Skeletal muscle satellite cell (primary cell): ENCODE data around the gene STK10.
A peak's percentile ranks its signal among the peaks of the same experiment; 100 is the strongest.

Experiments used
- H3K27me3 ChIP-seq: 2 replicates; pipeline ENCODE4 v1.7.0; 2013; ENCODE audit warnings: low read length; ENCODE audit not compliant: control insufficient read depth, insufficient read depth
- H3K36me3 ChIP-seq: 2 replicates; pipeline ENCODE4 v1.7.0; 2013; ENCODE audit warnings: mild to moderate bottlenecking, control low read depth, low read length; ENCODE audit not compliant: insufficient read depth
- H3K4me1 ChIP-seq: 2 replicates; pipeline ENCODE4 v1.7.0; 2013; ENCODE audit warnings: low read length; ENCODE audit not compliant: control insufficient read depth, insufficient read depth
- H3K4me2 ChIP-seq: 2 replicates; pipeline ENCODE4 v1.7.0; 2013; ENCODE audit warnings: mild to moderate bottlenecking, low read length
- H3K4me3 ChIP-seq: 2 replicates; pipeline ENCODE4 v1.7.0; 2013; ENCODE audit warnings: low read length
- H3K9ac ChIP-seq: 2 replicates; pipeline ENCODE4 v1.7.0; 2013; ENCODE audit warnings: mild to moderate bottlenecking, low read depth, low read length, moderate library complexity
- H3K9me3 ChIP-seq: replicated peaks from 2 replicates; pipeline ENCODE4 v1.7.0; 2013; ENCODE audit warnings: mild to moderate bottlenecking, control low read depth, low read length

STK10 gene

DNA sequence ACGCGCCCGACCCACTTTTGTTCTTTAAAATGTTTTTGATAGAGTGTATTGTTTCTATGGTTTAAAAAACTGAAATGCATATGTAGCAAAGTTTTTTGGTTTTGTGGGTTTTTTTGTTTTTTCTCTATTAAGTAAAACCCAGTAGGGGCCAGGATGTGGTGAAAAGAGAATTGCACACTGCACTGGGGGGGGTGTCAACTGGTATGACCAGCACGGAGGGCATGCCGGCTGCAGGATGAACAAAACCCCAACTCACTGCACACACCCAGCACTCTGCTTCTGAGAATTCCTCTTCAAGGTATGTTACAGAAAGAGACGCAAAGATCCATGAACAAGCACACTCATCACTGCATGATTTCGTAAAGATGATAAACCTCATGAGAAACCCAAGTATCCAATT is 75.0 kb downstream of the STK10 start:
- peaks cover 15% of the 10 kb centered on the region for H3K36me3 ChIP-seq
- H3K4me3 ChIP-seq: no peak overlapping the region
- no peaks in the 10 kb centered on the region for H3K9me3 ChIP-seq
- H3K9ac ChIP-seq: no peak overlapping the region
- H3K27me3 ChIP-seq: no peaks in the 10 kb centered on the region
- no peak overlapping the region for H3K4me2 ChIP-seq
- H3K4me1 ChIP-seq: peaks cover 18% of the 10 kb centered on the region

DNA sequence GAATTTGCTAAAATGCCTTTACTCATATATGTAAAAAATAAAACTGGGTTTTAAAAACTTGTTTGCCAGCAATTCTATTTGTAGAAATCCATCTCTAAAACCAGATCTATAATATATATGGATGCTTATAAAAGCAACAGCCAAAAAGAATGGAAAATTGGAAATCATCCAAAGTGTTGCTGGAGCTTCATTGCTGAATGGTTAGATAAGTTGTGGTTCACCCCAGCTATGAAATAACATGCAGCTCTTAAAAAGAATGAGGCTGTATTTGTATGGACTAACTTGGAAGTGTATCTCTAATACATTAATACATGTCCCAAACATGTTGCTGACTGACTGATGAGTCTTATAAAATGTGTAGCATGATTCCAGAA is 76.2 kb downstream of the STK10 start:
- Histone ChIP-seq H3K4me2 (peak overlapping the region; percentile 75), H3K9me3 (no peaks in the 10 kb centered on the region), H3K27me3 (no peaks in the 10 kb centered on the region), H3K4me3 (no peak overlapping the region), H3K9ac (no peak overlapping the region), H3K36me3 (peaks cover 15% of the 10 kb centered on the region), H3K4me1 (peaks cover 29% of the 10 kb centered on the region)

DNA sequence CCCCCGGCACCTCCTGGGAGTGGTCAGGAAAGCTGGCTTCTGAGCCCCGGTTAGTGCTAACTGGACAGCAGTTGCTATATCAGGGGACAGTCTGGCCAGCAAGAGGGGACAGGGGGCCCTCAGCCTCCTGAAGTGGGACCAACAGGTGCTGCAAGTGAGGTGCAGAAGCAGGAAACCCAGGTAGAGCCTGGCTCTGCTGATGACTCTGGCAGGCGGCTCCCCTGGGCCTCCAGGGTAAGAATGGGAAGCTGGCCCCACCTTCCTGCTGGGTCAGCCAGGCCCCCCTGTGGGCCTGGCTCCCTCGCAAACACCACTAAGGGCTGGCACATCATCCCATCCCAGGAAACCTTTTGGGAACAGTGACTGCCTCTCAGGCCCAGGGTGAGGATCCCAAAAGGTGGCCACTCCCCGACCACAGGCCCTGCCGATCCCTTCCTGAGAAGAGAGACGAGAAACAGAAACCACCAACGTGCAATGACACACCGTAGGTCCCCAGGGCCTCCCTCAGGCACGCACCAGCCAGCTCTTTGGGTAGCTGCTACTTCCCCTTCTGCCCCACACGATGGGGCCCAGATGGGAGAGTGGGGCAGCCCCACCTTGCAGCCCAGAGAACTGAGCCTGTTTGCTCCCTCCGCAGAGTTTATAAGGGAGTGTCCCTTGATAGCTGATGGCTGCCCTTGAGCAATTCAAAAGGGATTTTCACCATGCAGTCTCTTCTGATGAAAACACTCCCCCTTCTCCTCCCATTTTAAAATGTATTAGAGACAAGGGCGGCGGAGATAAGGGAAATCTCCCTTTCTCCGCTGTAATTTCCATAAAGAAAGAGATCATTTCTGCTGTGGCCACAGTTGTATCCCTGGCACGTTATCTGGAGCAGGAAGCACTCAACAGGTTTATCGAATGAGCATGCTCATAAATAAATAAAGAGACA is 76.8 kb downstream of the STK10 start:
- Histone ChIP-seq H3K4me2 (peak overlapping the region; percentile 75), H3K4me1 (peaks cover 34% of the 10 kb centered on the region), H3K9ac (peak overlapping the region; percentile 1), H3K4me3 (peak overlapping the region; percentile 27), H3K36me3 (peaks cover 12% of the 10 kb centered on the region), H3K9me3 (no peaks in the 10 kb centered on the region), H3K27me3 (no peaks in the 10 kb centered on the region)

DNA sequence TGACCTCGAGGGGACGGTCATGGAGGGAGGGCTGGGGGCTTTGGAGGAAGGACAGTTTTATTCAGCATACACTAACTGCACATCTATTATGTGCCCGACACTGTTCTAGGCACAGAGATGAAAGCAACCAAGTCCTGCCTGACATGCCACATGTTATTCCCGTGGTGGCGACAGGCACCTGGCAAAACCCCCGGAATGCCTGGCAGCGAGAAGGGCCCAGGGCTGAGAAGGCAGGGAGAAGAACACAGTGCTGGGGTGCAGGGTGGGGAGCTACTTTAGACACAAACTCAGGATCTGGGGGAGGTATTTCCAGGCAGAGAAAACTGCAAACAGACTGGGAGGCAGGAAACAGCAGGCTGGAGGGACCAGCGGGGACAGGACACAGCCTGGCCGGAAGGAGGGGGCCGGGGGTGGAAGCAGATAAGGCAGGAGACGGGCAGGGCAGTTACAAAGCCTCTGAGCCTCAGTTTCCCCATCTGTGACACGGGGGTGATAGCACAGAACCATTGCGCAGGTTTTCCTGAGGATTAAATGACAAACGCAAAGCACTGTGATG is 77.7 kb downstream of the STK10 start:
- no peak overlapping the region for H3K9ac ChIP-seq
- no peak overlapping the region for H3K4me2 ChIP-seq
- H3K4me3 ChIP-seq: no peak overlapping the region
- no peaks in the 10 kb centered on the region for H3K27me3 ChIP-seq
- H3K4me1 ChIP-seq: peaks cover 34% of the 10 kb centered on the region
- H3K9me3 ChIP-seq: no peaks in the 10 kb centered on the region
- peaks cover 8% of the 10 kb centered on the region for H3K36me3 ChIP-seq

DNA sequence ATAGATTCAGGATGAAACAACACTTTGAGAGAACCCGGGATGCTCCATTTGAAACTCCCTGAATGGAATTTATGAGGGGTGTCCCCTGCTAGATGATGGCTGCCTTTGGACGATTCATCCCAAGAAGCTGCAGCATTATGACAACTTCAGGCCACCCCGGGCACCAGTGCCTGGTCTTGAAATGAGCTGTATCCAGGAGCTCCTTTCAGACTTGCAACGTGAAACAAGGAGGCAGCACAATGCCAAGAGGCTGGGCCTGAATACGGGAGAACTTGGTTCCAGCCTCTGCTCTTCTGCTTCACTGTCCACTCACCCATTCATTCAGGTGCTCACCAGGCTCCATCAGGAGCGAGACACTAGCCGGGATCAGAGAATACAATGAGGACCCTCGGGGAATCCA is 78.3 kb downstream of the STK10 start:
- no peak overlapping the region for H3K4me2 ChIP-seq
- H3K9me3 ChIP-seq: no peaks in the 10 kb centered on the region
- no peak overlapping the region for H3K4me3 ChIP-seq
- no peaks in the 10 kb centered on the region for H3K27me3 ChIP-seq
- H3K4me1 ChIP-seq: peaks cover 34% of the 10 kb centered on the region
- H3K9ac ChIP-seq: no peak overlapping the region
- peaks cover 3% of the 10 kb centered on the region for H3K36me3 ChIP-seq

DNA sequence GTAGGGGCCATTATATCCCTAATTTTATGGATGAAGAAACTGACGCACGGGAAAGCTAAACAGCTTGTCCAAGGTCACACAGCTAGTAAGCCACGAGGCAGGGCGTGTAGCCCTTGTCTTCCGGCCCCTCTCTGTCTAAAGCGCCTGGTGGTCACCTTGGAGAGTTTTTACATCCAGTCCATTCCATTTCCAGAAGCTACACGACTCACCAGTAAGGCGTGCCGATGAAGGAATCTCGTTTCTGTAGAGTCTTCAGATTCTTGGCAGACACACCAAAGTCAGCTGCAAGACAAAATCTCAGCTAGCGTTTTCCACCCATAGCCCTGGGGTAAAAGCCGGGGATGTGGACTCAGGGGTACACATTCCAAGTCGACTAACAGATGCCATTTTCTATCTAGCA is 80.5 kb downstream of the STK10 start:
- Histone ChIP-seq H3K9me3 (no peaks in the 10 kb centered on the region), H3K9ac (peak overlapping the region; percentile 46), H3K27me3 (no peaks in the 10 kb centered on the region), H3K4me2 (peak overlapping the region; percentile 70), H3K36me3 (peaks cover 4% of the 10 kb centered on the region), H3K4me1 (peaks cover 51% of the 10 kb centered on the region), H3K4me3 (peak overlapping the region; percentile 37)

DNA sequence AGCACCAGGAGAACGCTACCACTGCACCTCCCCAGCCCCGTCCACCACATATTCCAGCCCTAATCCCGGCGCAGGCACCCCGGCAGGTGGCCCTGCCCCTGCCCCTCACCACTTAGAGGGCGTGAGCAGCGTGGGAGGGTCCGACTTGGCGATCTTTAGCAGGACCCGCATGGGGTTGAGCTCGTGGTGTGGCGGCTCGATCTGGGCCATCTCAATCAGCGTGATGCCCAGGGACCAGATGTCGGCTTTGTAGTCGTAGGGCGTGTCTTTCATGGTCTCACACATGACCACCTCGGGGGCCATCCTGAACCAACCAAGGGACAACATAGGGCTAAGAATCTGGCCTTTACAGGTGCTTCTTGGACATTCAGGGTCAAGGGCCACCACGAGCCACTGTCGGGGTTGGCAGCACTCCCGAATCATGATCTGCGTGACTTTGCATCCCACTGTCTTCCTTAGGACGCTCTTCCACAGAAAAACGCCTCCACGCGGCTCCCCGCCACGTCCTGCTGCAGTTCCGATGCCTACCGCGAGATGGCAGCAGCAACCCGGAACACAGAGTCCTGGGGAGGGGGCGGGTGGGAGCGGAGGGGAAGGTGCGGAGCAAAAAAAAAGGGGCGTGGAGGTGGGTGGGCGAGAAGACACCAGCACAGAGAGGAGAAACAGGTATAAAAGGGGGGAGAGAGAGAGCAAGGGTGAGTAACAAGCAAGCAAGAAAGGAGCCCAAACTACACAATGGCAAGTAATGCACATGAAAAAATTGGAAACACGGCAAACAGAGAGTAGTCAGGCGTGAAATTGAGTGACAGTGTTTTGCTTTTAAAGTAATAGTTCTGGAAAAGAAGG is 81.3 kb downstream of the STK10 start:
- peak overlapping the region; percentile 37 for H3K4me3 ChIP-seq
- H3K4me1 ChIP-seq: peaks cover 53% of the 10 kb centered on the region
- peak overlapping the region; percentile 70 for H3K4me2 ChIP-seq
- H3K27me3 ChIP-seq: no peaks in the 10 kb centered on the region
- H3K36me3 ChIP-seq: peaks cover 12% of the 10 kb centered on the region
- peak overlapping the region; percentile 46 for H3K9ac ChIP-seq
- H3K9me3 ChIP-seq: no peaks in the 10 kb centered on the region

DNA sequence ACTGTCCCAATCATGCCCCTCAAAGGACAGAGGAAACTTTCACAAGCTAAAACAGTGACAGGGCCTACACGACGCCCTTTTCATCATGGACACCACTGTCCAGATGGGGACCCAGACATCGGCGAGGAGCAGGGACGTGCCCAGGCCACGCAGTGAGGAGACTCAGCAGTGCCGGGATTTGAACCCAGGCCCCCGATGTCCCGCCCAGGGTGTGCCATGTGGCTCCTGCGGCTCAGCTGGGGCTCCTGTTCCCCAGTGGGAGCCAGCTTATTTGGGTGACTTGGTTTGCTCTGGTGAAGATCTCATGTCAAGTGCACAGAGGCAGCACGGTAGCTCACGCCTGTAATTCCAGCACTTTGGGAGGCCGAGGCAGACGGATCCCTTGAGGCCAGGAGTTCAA is 82.2 kb downstream of the STK10 start:
- no peak overlapping the region for H3K9ac ChIP-seq
- H3K4me2 ChIP-seq: no peak overlapping the region
- H3K27me3 ChIP-seq: no peaks in the 10 kb centered on the region
- H3K4me1 ChIP-seq: peaks cover 43% of the 10 kb centered on the region
- H3K9me3 ChIP-seq: no peaks in the 10 kb centered on the region
- peaks cover 12% of the 10 kb centered on the region for H3K36me3 ChIP-seq
- no peak overlapping the region for H3K4me3 ChIP-seq

DNA sequence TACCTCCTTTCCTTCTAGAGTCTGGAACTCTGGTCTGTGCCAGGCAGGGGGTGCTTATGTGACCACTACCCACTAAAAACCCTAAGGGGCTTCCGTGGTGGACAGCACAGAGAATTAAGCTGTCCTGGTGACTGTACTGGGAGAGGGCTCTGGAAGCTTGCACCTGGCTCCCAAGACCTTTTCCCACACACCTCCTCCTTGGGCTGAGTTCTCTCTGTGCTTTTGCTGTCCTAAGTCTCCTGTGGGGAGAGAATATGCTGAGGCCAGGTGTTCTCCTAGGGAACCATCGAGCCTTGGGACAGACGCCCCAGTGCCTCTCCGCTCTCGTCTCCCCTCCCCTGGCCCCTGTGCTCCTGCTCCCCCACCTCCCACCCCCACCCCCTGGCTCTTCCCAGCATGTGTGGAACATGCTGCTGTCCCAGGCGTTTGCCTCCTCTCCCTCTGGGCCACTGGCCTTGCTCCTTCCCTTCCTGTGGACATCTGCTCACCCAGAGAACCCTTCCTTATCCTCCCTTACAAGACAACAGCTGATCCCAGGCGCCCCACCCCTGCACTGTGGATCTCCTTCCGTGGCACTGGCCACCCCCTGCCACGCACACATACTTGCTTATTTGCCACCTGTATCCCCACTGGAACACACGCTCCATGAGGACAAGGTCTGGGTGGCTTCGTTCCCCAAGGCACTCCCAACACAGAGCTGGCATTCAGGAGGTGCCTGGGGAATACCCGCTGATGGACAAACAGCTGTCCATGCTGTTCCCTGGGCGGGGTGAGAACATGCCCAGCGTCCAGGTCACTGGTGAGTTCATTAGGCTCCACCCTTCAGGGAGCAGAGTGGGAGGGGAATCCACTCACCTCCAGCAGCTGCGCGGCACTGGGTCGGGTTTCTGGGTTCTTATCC is 83.0 kb downstream of the STK10 start:
- Histone ChIP-seq H3K4me3 (no peak overlapping the region), H3K4me1 (peaks cover 40% of the 10 kb centered on the region), H3K36me3 (peaks cover 12% of the 10 kb centered on the region), H3K4me2 (no peak overlapping the region), H3K9ac (no peak overlapping the region), H3K9me3 (no peaks in the 10 kb centered on the region), H3K27me3 (no peaks in the 10 kb centered on the region)

DNA sequence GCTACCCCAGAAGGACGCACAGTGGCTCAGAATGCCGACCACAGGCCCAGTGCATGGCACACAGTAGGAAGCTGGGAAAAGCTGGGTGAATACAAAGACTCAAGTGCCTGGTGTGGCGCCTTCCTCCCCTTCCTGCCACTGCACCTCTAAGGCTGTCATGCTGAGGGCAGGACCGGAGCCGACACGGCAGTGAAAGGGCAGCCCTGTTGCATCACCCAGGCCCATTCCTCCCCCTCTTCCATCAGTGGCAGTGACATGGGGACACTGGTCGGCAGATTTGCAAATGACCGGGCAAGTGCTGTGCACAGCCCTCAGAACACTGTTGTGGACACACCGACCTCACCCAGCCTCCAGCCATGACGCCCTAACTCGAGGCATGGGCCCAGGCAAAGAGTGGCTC is 84.0 kb downstream of the STK10 start:
- peak overlapping the region; percentile 78 for H3K9ac ChIP-seq
- H3K4me1 ChIP-seq: peaks cover 40% of the 10 kb centered on the region
- H3K4me2 ChIP-seq: peak overlapping the region; percentile 86
- peaks cover 8% of the 10 kb centered on the region for H3K36me3 ChIP-seq
- H3K27me3 ChIP-seq: no peaks in the 10 kb centered on the region
- no peaks in the 10 kb centered on the region for H3K9me3 ChIP-seq
- peak overlapping the region; percentile 69 for H3K4me3 ChIP-seq
